SKM-1 (cell line): ENCODE measurements around the gene ZDHHC20.
A peak's percentile ranks its signal among the peaks of the same experiment; 100 is the strongest.

Source experiments
- DNase-seq: peaks from one replicate; lab custom pipeline; 2025; ENCODE audit not compliant: unreplicated experiment; lab: John Stamatoyannopoulos, UW

The ZDHHC20 gene, protein sequence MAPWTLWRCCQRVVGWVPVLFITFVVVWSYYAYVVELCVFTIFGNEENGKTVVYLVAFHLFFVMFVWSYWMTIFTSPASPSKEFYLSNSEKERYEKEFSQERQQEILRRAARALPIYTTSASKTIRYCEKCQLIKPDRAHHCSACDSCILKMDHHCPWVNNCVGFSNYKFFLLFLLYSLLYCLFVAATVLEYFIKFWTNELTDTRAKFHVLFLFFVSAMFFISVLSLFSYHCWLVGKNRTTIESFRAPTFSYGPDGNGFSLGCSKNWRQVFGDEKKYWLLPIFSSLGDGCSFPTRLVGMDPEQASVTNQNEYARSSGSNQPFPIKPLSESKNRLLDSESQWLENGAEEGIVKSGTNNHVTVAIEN

DNA sequence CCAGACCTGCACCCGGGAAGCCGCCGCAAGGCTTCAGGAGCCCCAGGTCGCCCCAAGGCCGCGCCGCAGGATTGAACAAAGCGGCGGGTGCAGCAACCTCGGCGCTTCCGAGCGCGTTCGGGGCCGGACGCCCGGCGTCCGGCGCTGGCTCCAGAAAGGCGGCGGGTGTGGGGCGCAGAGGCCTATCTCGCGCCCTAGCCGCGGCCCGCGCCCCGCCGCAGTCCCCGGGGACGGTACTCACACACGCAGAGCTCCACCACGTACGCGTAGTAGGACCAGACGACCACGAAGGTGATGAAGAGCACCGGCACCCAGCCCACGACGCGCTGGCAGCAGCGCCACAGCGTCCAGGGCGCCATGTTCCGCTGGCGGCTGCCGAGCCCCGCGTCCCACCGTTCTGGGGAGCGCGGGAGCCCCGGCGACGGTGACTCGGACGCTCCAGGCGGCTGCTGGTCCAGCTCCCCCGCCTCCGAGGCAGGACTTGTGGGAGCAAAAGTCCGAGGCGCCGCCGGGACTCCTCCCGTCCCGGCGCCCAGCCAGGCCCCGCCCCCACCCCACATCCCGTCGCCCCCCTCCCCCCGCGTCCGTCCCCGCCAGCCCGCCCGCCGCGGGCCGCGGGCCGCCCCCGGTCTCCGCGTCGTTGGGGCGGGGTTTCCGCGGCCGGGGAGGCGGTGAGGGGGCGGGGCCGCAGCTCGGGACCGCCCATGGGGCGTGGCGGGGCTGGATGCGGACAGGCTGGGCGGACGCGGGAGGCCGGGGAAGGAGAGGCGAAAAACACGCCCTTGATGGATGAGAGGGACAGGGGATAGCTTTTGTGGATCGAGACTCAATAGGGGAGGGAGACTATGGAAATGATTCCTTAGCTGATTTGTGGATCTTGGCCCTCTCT is at the start of gene ZDHHC20:
Gene ZDHHC20, minus strand, starts transcription at position 491 of the 889 bp plus-strand sequence. Its CDS starts 132 bp downstream, at position 359.
- DNase-seq, result peak; percentile 25

DNA sequence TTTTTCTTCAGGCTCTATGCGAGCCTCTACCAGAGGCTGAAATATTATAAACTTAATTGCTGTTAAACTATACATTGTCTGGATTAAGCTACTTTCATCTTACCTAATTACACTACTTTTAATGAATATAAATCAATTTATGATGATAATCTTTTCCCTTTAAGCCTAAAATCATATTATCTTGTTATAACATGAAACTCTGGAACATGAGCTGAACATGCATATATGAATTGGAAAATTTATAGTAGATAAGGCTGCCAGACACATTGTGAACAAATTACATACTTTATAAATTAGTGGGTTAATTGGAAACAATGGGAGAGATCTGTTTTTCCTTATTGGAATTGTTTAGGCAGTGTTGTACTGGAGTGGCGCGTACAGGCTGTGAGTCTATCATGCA is 45.3 kb upstream of the ZDHHC20 start:
- DNase-seq, result no peak

DNA sequence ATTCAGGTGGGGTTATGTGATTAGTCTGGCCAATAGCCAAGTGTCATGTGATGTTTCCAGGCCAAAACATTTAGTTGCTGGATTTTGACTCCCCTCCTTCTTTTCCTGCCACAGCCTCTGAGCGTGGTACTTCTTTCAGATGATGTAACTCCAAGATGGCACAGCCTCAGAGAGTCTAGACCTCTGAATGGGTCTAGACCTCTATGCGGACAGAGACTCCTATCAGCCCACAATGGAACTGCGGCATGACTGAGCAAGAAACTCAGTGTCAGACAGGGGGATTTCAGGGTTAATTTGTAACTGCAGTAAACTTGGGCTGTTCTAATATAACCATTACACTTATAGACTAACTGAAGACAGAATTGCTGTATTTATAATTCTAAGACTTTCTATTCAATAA is 42.6 kb upstream of the ZDHHC20 start:
- DNase-seq, result no peak

DNA sequence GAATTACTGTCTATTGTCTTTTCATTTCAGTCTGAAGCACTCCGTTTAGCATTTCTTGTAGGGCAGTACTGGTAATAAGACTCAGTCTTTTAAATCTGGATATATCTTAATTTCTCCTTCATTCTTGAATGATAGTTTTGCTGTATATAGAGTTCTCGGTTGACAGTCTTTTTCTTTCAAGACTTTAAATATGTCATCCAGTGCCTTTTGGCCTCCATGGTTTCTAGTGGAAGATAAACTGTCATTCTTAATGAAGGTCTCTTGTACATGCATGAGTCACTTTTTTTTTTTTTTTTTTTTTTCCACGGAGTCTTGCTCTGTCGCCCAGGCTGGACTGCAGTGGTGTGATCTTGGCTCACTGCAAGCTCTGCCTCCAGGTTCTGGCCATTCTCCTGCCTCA is 27.2 kb upstream of the ZDHHC20 start:
- no peak for DNase-seq

DNA sequence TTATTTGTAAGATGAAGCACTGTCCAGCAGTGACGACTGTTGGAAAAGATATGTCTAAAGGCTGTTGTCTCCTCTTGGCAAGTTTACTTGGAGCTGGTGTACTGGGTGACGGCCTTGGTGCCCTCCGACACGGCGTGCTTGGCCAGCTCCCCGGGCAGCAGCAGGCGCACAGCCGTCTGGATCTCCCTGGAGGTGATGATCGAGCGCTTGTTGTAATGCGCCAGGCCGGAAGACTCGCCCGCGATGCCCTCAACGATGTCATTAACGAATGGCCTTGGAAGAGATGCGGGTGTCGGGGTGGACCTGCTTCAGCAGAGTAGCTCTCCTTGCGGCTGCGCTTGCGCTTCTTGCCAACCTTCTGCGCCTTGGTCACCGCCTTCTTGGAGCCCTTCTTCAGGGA is 24.6 kb upstream of the ZDHHC20 start:
- DNase-seq, result no peak

DNA sequence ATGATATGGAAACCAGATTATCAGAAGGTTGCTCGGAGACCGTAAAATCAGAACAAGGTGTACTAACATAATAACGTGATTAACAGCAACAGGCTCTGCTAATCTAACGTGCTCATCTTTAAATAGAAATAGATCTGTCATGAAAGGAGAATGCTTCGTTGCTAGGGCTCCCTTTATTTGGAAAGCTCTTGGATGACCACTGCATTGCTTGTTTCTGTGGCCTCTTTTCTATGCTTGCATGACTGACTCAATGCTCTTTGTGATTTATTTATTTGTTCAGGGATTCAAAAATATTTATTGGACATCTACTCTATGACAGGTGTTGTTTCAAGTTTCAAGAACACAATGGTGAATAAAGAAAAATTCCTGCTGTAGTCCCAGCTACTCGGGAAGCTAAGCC is 22.3 kb upstream of the ZDHHC20 start:
- no peak for DNase-seq

DNA sequence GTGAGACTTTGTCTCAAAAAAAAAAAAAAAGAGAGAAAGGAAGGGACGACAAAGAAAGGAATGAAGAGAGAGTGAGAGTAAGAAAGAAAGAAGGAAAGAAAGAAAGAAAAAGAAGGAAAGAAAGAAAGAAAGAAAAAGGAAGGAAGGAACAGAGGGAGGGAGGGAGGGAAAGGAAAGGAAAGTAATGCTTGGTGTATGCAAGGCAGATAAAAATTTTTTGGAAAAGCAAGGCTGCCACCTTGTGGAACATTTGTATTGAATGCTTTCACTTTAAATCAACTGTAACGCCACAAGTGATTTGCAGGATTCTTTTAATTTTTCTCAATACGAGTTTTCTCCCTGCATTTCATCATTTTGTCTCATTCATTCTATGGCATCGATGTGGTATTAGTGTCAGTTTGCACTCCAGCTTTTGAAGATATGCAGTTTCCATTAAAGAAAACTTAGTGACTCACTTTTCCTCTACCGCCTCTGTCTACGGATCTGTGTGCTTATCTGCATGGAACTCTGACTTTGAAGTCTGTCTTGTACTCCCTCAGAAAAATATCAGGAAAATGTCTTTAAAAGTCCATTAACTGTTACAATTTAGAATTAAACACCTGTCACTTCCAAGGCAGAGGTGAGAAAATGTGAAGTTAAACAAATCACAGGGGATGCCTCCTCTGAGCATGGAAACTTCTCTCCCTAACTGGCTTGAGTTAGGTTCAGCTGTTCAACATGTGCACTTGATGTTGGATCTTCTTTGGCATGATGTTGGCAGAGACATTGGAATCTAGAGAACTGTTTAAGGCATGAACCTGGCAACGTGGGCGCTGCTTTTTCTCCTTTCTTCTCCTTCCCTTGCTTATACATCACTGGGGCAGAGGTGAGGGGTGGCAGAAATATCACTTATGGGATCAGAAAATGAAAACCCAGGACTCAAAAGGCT is 20.0 kb upstream of the ZDHHC20 start:
- peak; percentile 38 for DNase-seq

DNA sequence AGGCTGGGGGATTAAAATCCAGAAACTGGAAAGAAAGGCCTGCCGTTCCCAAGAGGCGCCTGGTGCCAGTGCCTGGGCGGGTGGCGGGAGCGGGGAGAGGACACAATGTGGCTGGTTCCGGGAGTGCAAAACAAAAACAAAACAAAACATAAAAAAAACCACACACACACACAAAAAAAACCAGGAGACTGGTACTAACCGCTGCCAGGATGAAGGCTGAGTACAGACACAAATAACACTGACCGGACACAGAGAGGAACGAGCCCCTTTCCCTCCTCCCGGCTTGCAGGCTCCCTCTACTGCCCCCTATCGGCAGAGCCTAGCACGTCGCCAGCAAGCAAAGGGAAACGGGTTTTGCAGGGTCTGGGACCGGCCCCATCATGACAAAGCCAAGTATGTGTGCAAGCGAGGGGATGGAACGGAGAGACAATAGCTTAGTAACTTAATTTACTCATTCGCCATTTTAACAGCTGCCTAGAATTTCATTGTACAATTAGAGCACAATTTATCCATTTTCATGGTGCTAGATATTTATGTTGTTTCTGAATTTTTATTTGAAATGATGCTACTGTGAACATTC is 17.9 kb upstream of the ZDHHC20 start:
- DNase-seq, result peak; percentile 62

DNA sequence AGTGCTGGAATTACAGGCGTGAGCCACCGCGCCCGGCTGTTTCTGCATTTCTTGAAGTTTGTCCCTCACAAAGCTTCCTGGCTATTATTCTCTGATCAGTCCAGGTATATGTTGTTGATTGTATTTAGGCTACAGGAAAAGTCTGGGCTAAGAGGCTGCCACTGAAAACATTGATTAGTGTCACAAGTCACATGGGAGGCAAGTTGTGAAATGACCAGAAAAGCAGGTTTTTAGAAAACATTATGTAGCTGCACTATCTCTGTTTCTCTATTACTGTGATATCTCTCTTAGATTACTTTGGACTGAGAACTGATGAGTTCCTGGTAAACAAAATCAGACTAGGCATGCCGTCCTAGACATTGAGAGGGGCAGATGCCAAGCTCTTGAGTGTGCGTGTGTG is 16.0 kb upstream of the ZDHHC20 start:
- DNase-seq, result no peak

DNA sequence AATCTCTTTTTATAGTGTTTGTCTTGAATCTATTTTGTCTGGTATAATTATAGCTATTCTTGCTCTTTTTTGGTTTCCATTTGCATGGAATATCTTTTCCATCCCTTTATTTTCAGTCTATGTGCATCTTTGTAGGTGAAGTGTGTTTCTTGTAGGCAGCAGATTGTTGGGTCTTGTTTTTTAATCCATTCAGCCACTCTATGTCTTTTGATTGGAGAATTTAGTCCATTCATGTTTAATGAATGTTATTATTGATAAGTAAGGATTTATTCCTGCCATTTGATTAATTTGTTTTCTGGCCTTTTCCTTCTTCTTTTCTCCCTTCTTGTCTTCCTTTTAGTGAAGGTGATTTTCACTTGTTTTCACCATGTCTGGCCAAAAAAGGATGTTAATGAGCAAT is 11.7 kb upstream of the ZDHHC20 start:
- DNase-seq, result no peak

DNA sequence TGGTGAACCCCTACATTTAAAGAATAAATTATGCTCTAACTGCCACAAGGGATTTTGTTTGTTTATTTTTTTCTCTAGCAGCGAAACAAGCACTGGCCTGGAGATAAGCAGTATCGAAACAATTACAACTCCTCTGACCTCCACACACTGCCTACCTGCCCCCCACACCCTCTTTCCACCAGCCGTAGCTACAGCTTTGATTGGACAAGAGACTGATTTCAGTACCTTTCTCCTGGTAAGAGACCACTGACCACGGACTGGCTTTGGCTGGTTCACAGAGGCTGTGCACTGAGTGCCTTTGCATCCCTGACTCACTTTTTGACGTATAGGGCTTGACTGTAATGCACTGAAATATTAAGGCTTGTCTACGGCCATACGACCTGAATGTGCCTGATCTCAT is 7.4 kb upstream of the ZDHHC20 start:
- DNase-seq, result no peak

DNA sequence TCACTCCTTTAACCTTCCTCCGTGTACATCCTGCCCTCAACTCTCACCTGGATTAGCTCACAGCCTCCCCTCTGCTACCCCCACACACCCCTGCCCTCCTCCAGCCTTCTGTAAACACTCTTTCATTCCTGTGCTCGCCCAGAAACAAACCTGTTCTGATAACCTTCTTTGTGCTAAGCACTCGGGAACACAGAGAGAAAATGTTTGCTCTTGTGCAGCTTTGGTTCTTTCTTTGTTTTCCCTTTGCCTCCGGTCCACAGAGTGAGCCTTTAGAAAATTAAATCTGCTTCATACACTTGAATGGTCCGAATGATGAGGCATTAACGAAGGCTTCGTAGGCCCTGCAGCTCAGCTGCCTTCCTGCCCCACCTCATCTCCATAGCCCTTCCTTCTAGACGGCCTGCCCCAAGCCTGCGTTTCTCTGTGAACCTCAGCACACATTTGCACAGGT is 6.6 kb upstream of the ZDHHC20 start:
- DNase-seq, result no peak

DNA sequence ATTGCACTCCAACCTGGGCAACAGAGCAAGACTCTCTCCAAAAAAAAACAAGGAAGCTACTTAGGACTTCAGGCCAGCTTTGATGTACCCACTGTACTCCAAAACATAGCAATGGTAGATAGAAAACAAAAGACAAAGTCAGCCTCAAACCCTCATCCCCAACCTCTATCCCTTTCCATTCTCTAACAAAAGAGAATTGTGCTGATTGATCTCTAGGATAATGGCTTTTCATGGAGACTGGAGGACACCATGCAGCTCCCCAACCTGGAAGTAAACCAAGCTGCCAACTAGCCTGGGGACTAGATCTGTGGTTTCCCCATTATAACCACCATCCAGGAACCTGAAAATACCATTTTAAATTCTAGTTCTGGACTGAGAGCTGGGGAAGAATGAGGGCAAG is 4.3 kb upstream of the ZDHHC20 start:
- no peak for DNase-seq

DNA sequence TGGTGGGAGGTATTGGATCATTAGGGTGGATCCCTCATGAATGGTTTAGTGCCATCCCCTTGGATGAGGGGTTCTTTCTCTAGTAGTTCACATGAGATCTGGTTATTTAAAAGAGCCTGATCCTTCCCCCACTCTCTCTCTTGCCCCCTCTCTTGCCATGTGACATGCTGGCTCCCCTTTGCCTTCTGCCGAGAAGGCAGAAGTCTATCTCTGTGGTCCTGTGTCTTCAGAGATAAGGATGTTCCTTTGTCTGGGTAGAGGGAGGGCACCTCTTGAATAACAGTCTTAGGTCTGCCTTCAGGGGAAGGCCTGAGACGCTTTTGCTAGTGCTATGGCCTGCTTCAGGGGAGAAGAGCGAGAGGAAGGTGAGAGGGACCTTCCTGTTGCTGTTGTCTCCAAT is 2.0 kb upstream of the ZDHHC20 start:
- DNase-seq, result no peak

DNA sequence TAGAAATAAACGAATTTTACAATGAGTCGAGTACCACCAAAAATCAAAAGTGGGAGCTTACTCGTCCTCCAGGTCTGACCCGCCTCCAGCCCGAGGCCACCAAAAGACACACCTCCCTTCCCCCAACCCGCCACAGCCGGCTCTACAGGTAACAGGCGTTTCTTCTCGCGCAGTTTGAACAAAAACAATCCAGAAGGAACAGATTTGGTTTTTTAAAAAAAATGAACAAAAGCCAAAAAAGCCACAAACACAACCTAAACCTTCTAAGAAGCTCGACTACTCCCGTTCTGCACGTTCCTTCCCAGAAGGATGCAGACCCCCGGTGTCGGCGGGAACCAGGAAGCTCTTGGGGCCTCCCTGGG is 671 bp downstream of the ZDHHC20 start:
- DNase-seq, result no peak

DNA sequence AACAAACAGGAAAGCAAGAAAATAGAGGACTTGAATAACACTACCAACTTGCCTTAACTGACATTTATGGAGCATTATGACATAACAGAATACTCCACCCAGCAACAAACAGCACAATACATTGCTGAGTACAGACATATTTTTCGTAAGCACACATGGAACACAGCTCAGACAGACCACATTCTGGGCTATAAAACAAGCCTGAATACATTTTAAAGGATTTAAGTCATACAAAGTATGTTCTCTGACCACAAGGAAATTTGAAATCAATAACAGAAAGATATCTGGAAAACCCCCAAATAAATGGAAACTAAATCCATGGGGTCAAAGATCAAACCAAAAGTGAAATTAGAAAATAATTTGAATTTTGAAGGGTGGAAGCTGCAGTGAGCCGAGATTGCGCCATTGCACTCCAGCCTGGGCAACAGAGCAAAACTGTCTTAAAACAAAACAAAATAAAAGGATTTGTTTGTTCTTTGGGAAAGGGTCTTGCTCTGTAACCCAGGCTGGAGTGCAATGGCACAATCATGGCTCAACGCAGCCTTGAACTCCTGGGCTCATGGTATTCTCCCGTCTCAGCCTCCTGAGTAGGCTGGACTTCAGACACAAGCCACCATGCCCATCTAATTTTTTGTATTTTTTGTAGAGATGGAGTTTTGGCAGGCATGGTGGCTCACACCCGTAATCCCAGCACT is 5.6 kb downstream of the ZDHHC20 start:
- no peak for DNase-seq

DNA sequence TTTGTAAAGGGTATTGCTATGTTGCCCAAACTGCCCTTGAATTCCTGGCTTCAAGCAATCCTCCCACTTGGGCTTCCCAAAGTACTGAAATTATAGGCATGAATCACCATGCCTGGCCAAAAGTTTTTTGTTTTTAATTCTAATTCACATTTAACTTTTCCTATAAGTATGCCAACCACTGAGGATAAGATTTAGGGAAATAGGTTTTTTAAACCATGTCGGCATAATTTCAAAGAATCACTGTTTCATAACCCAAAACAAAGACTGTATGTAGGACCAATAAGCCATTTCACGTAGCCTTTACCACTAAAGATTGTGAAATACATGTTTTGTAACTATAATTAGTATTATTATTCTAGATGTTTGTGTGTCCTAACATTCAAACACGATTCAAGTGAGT is 8.2 kb downstream of the ZDHHC20 start:
- DNase-seq, result no peak

DNA sequence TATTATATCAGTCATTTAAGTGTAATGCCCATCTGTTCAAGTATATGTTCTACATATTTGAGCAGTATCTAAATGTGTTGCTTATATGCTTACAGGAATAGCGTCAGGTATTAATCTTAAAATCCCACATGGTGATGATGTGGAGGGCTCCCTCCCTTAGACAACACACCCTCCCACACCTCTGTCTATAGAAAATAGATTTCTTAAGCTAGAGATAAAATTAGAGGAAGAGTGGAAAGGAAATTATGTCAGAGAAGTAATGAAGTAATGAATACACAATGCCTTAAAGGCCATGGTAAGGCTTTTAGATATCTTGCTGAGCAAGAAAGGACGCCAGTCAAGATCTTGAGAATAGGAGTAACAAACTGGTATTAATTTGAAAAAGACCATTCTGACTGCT is 12.4 kb downstream of the ZDHHC20 start:
- DNase-seq, result no peak

DNA sequence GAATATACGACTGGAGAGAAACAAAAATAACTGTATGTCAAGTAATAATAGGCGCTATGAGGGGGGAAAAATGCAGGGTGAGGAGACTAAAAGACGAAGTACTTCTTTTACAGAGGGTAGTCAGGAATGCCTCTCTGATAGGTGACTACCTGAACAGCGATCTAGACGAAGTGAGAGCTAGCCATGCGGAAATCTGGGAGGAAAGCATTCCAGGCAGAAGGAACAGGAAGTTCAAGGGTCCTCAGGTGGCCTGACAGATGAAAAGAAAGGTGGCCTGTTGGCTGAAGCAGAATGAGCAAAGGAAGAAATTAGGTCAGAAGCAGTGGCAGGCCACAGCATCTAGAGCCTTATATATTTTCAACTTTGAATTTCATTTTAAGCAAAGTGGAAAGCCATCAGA is 13.3 kb downstream of the ZDHHC20 start:
- DNase-seq, result no peak

DNA sequence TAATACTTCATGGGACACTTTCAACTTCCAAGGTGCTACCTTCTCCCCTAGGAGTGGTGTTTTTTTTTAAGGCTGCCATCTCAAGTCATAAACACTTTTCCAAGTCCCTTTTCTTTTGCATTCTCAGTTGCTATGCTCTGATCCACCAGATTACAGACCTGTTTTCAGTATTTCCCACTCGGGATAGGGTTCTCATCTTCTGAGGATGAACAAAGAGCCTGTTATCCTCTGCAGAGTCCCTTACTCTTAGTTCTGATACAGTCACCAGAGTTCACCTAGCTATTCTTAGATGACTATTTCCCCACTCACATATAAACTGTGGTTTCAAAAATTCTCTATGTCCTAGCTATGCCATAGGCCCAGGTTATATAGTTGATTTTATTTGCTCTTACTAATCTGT is 15.9 kb downstream of the ZDHHC20 start:
- no peak for DNase-seq
